HG03565 (cell line): ENCODE results near the gene NACC2.

Experiments used
- ATAC-seq: cut with Tn5 transposase; IDR thresholded peaks from one replicate; pipeline ENCODE4 v1.9.1; 2021; ENCODE audit warnings: mild to moderate bottlenecking, moderate library complexity; ENCODE audit not compliant: unreplicated experiment

The NACC2 gene

GRCh38 chr9:136093995-136094881, 851 bp downstream of the NACC2 start:
- ATAC-seq, result no peak

GRCh38 chr9:136093346-136093986, 1.6 kb downstream of the NACC2 start:
- no peak for ATAC-seq

GRCh38 chr9:136092741-136093140, 2.3 kb downstream of the NACC2 start:
- ATAC-seq, result no peak

- no peak for ATAC-seq
These were observed 2.8 kb downstream of the NACC2 start for GRCh38 chr9:136092353-136092650.

GRCh38 chr9:136091582-136092352, 3.3 kb downstream of the NACC2 start:
- ATAC-seq, result no peak

GRCh38 chr9:136090768-136091581, 4.1 kb downstream of the NACC2 start:
- no peak for ATAC-seq

GRCh38 chr9:136090056-136090735, 4.9 kb downstream of the NACC2 start:
- no peak for ATAC-seq

GRCh38 chr9:136089697-136090045, 5.4 kb downstream of the NACC2 start:
- no peak for ATAC-seq

GRCh38 chr9:136088939-136089696, 6.0 kb downstream of the NACC2 start:
- no peak for ATAC-seq

GRCh38 chr9:136088481-136088938, 6.6 kb downstream of the NACC2 start:
- no peak for ATAC-seq

- ATAC-seq, result no peak
These were observed 7.2 kb downstream of the NACC2 start for GRCh38 chr9:136087741-136088480.

- ATAC-seq, result no peak
These were observed 7.9 kb downstream of the NACC2 start for GRCh38 chr9:136086951-136087740.

GRCh38 chr9:136086213-136086881, 8.7 kb downstream of the NACC2 start:
- no peak for ATAC-seq

GRCh38 chr9:136085815-136086212, 9.3 kb downstream of the NACC2 start:
- ATAC-seq, result no peak

- no peak for ATAC-seq
These were observed 10.8 kb downstream of the NACC2 start for GRCh38 chr9:136084063-136084944.

GRCh38 chr9:136083558-136084062, 11.5 kb downstream of the NACC2 start:
- no peak for ATAC-seq
